HepG2 (cell line): ENCODE data around the gene ZDHHC14. TPM values are rescaled to one million over a fixed set of nuclear protein-coding genes. Genes with fewer than 3 reads are reported as not detected.

Experiments
- ADNP ChIP-seq: sonication (generic); formaldehyde crosslinking; IDR thresholded peaks from 2 replicates; pipeline ENCODE4 v1.4.0; 2020; ENCODE audit warnings: missing genetic modification reagents
- ATAD3A ChIP-seq: sonication (generic); formaldehyde crosslinking; IDR thresholded peaks from 2 replicates; pipeline ENCODE4 v1.4.0; 2020; ENCODE audit warnings: missing genetic modification reagents
- CCDC6 ChIP-seq: sonication (generic); formaldehyde crosslinking; IDR thresholded peaks from 2 replicates; pipeline ENCODE4 v1.8.1; 2022; ENCODE audit warnings: mild to moderate bottlenecking, missing genetic modification reagents, moderate library complexity
- GABPB1 ChIP-seq: IDR thresholded peaks from 2 replicates; pipeline ENCODE4 v1.6.1; 2016; ENCODE audit warnings: mild to moderate bottlenecking, missing genetic modification reagents, moderate library complexity, missing compliant biosample characterization
- HDAC1 ChIP-seq: sonication (generic); formaldehyde crosslinking; IDR thresholded peaks from 2 replicates; pipeline ENCODE4 v1.5.1; 2020; ENCODE audit warnings: mild to moderate bottlenecking, missing genetic modification reagents
- HNF4G ChIP-seq, 2 experiments: sonication (generic) in 1 of 2; formaldehyde crosslinking in 1 of 2; IDR thresholded peaks; 2 replicates each; pipeline versions ENCODE4 v1.4.0 to v1.6.1; 2011 to 2020; ENCODE audit warnings: borderline replicate concordance in 2 of 2, low read depth in 2 of 2, mild to moderate bottlenecking in 2 of 2, low read length in 1 of 2, missing genetic modification reagents in 1 of 2, moderate library complexity in 1 of 2
- HOXA3 ChIP-seq: sonication (generic); formaldehyde crosslinking; IDR thresholded peaks from 2 replicates; pipeline ENCODE4 v1.5.0; 2020; ENCODE audit warnings: missing genetic modification reagents
- IRX3 ChIP-seq: sonication (generic); formaldehyde crosslinking; IDR thresholded peaks from 2 replicates; pipeline ENCODE4 v1.8.1; 2023; ENCODE audit warnings: mild to moderate bottlenecking, low read depth, missing genetic modification reagents, borderline replicate concordance
- ISL2 ChIP-seq: sonication (generic); formaldehyde crosslinking; IDR thresholded peaks from 2 replicates; pipeline ENCODE4 v1.5.0; 2020; ENCODE audit warnings: missing genetic modification reagents
- KMT2A ChIP-seq: sonication (generic); formaldehyde crosslinking; IDR thresholded peaks from 2 replicates; pipeline ENCODE4 v1.4.0; 2020; ENCODE audit warnings: missing genetic modification reagents
- MEIS1 ChIP-seq: sonication (generic); formaldehyde crosslinking; IDR thresholded peaks from 2 replicates; pipeline ENCODE4 v1.9.0; 2021; ENCODE audit warnings: mild to moderate bottlenecking, missing genetic modification reagents, moderate library complexity, borderline replicate concordance
- NFE2L1 ChIP-seq: sonication (generic); formaldehyde crosslinking; IDR thresholded peaks from 2 replicates; pipeline ENCODE4 v1.4.0; 2020; ENCODE audit warnings: missing genetic modification reagents, mild to moderate bottlenecking, borderline replicate concordance
- NONO ChIP-seq, 2 experiments: fragments of 450-650 bp in 1 of 2; sonication (generic) in 1 of 2; formaldehyde crosslinking in 1 of 2; IDR thresholded peaks in 1 of 2; conservative IDR thresholded peaks in 1 of 2; 2 replicates each; pipeline versions ENCODE4 v1.6.1 to v1.8.0; 2017 to 2022; ENCODE audit warnings: mild to moderate bottlenecking in 1 of 2, missing genetic modification reagents in 1 of 2, moderate library complexity in 1 of 2
- NRL ChIP-seq: sonication (generic); formaldehyde crosslinking; IDR thresholded peaks from 2 replicates; pipeline ENCODE4 v1.5.0; 2020; ENCODE audit warnings: missing genetic modification reagents, mild to moderate bottlenecking, moderate library complexity, borderline replicate concordance
- PHF20 ChIP-seq: sonication (generic); formaldehyde crosslinking; IDR thresholded peaks from 2 replicates; pipeline ENCODE4 v1.5.0; 2020; ENCODE audit warnings: mild to moderate bottlenecking, missing genetic modification reagents
- SALL2 ChIP-seq: sonication (generic); formaldehyde crosslinking; IDR thresholded peaks from 2 replicates; pipeline ENCODE4 v1.8.1; 2023; ENCODE audit warnings: mild to moderate bottlenecking, missing genetic modification reagents, inconsistent platforms
- SMAD3 ChIP-seq: sonication (generic); formaldehyde crosslinking; IDR thresholded peaks from 2 replicates; pipeline ENCODE4 v1.4.0; 2020; ENCODE audit warnings: missing genetic modification reagents
- SOX5 ChIP-seq: IDR thresholded peaks from 2 replicates; pipeline ENCODE4 v1.6.1; 2016; ENCODE audit warnings: borderline replicate concordance
- ZKSCAN1 ChIP-seq: fragments of 150-350 bp; IDR thresholded peaks from 2 replicates; pipeline ENCODE4 v1.6.1; 2014; ENCODE audit warnings: low read length
- ZNF234 ChIP-seq: sonication (generic); formaldehyde crosslinking; conservative IDR thresholded peaks from 2 replicates; pipeline ENCODE4 v1.5.1; 2020; ENCODE audit warnings: mild to moderate bottlenecking, missing genetic modification reagents
- ZNF335 ChIP-seq: sonication (generic); formaldehyde crosslinking; IDR thresholded peaks from 2 replicates; pipeline ENCODE4 v1.4.0; 2020; ENCODE audit warnings: missing genetic modification reagents
- polyA plus RNA-seq, 8 experiments: library from polyadenylated mRNA; depleted of rRNA in 3 of 8; stranded (reverse) in 7 of 8; unstranded in 1 of 8; fragments of >200 nt; fragmentation: Illumina TruSeq in 4 of 8; extraction: Trizol in 4 of 8; gene quantifications; 2 replicates each; pipeline versions ENCODE4 v1.2.1 to v1.2.3, GENCODE V29; 2011 to 2016; ENCODE audit warnings: low read depth in 4 of 8, missing spikeins in 1 of 8, mixed read lengths in 1 of 8; ENCODE audit not compliant: insufficient read depth in 1 of 8
- total RNA-seq, 5 experiments: library from RNA; depleted of rRNA; stranded (reverse); fragments of >200 nt; fragmentation: Illumina TruSeq; extraction: Trizol; gene quantifications; 2 replicates each; pipeline ENCODE4 v1.2.3, GENCODE V29; 2016; ENCODE audit warnings: low read depth in 1 of 5
- TF ChIP-seq, protein P1 (sequence below): sonication (generic); formaldehyde crosslinking; IDR thresholded peaks from one replicate; pipeline ENCODE4 v1.5.1; 2020; ENCODE audit warnings: mild to moderate bottlenecking, missing genetic modification reagents; ENCODE audit errors: not compliant biosample characterization

The ZDHHC14 gene
- total and polyA plus RNA-seq, 2 of the 13 experiments (the other 11 are each of a cell fraction or from before 2014, with no cell fraction given): 3.7 to 9.5 TPM

DNA sequence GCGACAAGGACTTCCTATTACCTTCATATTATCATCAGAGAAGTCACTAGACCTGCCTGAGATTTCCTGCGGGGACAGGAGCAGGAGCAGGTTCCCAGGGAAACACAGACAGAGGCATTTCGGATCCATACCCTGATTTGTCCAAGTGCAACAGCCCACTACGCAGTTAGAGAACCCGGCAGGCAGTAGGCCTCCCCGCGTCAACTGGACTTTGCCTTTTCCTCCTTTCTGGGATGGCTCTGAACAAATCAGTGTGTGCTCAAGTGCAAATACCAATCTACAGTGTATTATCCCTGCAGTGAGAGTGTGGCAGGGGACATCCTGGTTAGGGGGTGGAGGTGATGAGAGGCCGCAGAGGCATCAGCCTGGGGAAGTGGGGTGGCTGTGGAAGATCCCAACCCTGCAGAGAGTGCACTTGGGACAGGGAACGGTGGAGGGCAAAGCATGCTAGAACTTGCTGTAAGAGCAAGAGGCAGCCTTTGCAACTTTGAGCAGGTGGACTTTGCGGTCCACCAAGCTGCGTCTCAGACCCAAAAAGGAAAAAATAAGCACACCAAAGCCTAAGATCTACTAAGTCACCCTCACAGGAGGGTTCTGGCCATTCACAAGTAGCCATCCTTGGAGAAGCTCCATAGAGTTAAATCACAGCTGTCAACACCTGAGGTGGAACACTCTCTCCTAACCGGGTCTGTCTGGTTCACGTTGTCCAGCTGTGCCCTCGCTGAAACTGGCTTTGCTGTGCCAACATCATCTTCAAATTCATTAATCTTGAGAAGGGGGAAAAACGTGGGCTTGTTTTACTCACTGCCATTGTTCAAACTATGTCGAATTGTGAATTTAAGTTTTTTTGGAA, 159.1 kb downstream of the ZDHHC14 start (continued):
- TF ChIP-seq NONO (IDR thresholded peaks at IDR 0.05): no peak
- TF ChIP-seq NONO (CRISPR knock-in tag; conservative IDR thresholded peaks at IDR 0.05): peak; percentile 98
- peak; percentile 23; the same call in 1 of the 2 replicates for TF ChIP-seq MEIS1 (CRISPR knock-in tag)
- peak; percentile 94 for TF ChIP-seq HOXA3
- TF ChIP-seq PHF20: no peak
- TF ChIP-seq GABPB1 (CRISPR knock-in tag): peak; percentile 50; the same call in 1 of the 2 replicates
- no peak for TF ChIP-seq ZNF335 (CRISPR knock-in tag)
- peak; percentile 83; the same call in 1 of the 2 replicates for TF ChIP-seq SMAD3
- no peak for TF ChIP-seq ADNP
- TF ChIP-seq ISL2 (CRISPR knock-in tag): peak; percentile 65; the same call in 1 of the 2 replicates
- peak; percentile 99 for TF ChIP-seq HDAC1 (CRISPR knock-in tag)
- TF ChIP-seq SALL2 (CRISPR knock-in tag): peak; percentile 84
- peak; percentile 68; the same call in 1 of the 2 replicates for TF ChIP-seq NRL (CRISPR knock-in tag)
- TF ChIP-seq SOX5 (CRISPR knock-in tag): peak; percentile 90
- TF ChIP-seq KMT2A: peak; percentile 85
- no peak for TF ChIP-seq ZNF234 (CRISPR knock-in tag)
- TF ChIP-seq ZKSCAN1: peak; percentile 91
- no peak for TF ChIP-seq IRX3
- no peak for TF ChIP-seq NFE2L1 (CRISPR knock-in tag)
- TF ChIP-seq, protein P1, sequence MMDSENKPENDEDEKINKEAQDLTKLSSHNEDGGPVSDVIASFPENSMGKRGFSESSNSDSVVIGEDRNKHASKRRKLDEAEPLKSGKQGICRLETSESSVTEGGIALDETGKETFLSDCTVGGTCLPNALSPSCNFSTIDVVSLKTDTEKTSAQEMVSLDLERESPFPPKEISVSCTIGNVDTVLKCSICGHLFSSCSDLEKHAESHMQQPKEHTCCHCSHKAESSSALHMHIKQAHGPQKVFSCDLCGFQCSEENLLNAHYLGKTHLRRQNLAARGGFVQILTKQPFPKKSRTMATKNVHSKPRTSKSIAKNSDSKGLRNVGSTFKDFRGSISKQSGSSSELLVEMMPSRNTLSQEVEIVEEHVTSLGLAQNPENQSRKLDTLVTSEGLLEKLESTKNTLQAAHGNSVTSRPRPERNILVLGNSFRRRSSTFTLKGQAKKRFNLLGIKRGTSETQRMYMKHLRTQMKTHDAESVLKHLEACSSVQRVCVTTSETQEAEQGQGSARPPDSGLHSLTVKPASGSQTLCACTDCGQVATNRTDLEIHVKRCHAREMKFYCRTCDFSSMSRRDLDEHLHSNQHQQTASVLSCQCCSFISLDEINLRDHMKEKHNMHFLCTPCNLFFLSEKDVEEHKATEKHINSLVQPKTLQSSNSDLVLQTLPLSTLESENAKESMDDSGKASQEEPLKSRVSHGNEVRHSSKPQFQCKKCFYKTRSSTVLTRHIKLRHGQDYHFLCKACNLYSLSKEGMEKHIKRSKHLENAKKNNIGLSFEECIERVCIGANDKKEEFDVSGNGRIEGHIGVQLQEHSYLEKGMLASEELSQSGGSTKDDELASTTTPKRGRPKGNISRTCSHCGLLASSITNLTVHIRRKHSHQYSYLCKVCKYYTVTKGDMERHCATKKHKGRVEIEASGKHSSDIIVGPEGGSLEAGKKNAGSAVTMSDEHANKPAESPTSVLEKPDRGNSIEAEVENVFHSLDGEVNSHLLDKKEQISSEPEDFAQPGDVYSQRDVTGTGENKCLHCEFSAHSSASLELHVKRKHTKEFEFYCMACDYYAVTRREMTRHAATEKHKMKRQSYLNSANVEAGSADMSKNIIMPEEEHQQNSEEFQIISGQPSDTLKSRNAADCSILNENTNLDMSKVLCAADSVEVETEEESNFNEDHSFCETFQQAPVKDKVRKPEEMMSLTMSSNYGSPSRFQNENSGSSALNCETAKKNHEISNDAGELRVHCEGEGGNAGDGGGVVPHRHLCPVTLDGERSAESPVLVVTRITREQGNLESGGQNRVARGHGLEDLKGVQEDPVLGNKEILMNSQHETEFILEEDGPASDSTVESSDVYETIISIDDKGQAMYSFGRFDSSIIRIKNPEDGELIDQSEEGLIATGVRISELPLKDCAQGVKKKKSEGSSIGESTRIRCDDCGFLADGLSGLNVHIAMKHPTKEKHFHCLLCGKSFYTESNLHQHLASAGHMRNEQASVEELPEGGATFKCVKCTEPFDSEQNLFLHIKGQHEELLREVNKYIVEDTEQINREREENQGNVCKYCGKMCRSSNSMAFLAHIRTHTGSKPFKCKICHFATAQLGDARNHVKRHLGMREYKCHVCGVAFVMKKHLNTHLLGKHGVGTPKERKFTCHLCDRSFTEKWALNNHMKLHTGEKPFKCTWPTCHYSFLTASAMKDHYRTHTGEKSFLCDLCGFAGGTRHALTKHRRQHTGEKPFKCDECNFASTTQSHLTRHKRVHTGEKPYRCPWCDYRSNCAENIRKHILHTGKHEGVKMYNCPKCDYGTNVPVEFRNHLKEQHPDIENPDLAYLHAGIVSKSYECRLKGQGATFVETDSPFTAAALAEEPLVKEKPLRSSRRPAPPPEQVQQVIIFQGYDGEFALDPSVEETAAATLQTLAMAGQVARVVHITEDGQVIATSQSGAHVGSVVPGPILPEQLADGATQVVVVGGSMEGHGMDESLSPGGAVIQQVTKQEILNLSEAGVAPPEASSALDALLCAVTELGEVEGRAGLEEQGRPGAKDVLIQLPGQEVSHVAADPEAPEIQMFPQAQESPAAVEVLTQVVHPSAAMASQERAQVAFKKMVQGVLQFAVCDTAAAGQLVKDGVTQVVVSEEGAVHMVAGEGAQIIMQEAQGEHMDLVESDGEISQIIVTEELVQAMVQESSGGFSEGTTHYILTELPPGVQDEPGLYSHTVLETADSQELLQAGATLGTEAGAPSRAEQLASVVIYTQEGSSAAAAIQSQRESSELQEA (CRISPR knock-in tag): no peak
- TF ChIP-seq HNF4G (IDR thresholded peaks at IDR 0.05; ENCODE audit: borderline replicate concordance, low read depth, low read length): peak; percentile 98
- TF ChIP-seq HNF4G (CRISPR knock-in tag; IDR thresholded peaks at IDR 0.05; ENCODE audit: borderline replicate concordance, low read depth): peak; percentile 99
- TF ChIP-seq ATAD3A (CRISPR knock-in tag): no peak
- peak; percentile 85 for TF ChIP-seq CCDC6 (CRISPR knock-in tag)
